ENCODE measurements around the gene PAX7.

GRCh38 chr1:18743233-18743632, 112.6 kb downstream of the PAX7 start:
- TF ChIP-seq CEBPB (IDR thresholded peaks at IDR 0.05) (no peak), EP300 (IDR thresholded peaks at IDR 0.05; ENCODE audit: borderline replicate concordance) (no peak), TAF1 (IDR thresholded peaks at IDR 0.05; ENCODE audit: low read depth) (no peak), YY1 (IDR thresholded peaks at IDR 0.05; ENCODE audit: low read depth) (no peak), RAD21 (IDR thresholded peaks at IDR 0.05; ENCODE audit: low read depth) (no peak), CREB1 (IDR thresholded peaks at IDR 0.05; ENCODE audit: low read depth) (no peak)
- TF ChIP-seq, protein P1, sequence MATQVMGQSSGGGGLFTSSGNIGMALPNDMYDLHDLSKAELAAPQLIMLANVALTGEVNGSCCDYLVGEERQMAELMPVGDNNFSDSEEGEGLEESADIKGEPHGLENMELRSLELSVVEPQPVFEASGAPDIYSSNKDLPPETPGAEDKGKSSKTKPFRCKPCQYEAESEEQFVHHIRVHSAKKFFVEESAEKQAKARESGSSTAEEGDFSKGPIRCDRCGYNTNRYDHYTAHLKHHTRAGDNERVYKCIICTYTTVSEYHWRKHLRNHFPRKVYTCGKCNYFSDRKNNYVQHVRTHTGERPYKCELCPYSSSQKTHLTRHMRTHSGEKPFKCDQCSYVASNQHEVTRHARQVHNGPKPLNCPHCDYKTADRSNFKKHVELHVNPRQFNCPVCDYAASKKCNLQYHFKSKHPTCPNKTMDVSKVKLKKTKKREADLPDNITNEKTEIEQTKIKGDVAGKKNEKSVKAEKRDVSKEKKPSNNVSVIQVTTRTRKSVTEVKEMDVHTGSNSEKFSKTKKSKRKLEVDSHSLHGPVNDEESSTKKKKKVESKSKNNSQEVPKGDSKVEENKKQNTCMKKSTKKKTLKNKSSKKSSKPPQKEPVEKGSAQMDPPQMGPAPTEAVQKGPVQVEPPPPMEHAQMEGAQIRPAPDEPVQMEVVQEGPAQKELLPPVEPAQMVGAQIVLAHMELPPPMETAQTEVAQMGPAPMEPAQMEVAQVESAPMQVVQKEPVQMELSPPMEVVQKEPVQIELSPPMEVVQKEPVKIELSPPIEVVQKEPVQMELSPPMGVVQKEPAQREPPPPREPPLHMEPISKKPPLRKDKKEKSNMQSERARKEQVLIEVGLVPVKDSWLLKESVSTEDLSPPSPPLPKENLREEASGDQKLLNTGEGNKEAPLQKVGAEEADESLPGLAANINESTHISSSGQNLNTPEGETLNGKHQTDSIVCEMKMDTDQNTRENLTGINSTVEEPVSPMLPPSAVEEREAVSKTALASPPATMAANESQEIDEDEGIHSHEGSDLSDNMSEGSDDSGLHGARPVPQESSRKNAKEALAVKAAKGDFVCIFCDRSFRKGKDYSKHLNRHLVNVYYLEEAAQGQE (IDR thresholded peaks at IDR 0.05; ENCODE audit: low read depth) = no peak
